CD4-positive, alpha-beta T cell treated with Interleukin-4 for 4 hours (primary cell): ENCODE results near the gene XPNPEP2.

Experiments used
- DNase-seq: peaks from one replicate; pipeline ENCODE4 v3.0.0-alpha.2; 2020

XPNPEP2 gene

GRCh38 chrX:129804806-129805205 is 66.0 kb downstream of the XPNPEP2 start:
- DNase-seq, result no peak

GRCh38 chrX:129808158-129808828 is 69.5 kb downstream of the XPNPEP2 start:
- DNase-seq, result no peak

DNA sequence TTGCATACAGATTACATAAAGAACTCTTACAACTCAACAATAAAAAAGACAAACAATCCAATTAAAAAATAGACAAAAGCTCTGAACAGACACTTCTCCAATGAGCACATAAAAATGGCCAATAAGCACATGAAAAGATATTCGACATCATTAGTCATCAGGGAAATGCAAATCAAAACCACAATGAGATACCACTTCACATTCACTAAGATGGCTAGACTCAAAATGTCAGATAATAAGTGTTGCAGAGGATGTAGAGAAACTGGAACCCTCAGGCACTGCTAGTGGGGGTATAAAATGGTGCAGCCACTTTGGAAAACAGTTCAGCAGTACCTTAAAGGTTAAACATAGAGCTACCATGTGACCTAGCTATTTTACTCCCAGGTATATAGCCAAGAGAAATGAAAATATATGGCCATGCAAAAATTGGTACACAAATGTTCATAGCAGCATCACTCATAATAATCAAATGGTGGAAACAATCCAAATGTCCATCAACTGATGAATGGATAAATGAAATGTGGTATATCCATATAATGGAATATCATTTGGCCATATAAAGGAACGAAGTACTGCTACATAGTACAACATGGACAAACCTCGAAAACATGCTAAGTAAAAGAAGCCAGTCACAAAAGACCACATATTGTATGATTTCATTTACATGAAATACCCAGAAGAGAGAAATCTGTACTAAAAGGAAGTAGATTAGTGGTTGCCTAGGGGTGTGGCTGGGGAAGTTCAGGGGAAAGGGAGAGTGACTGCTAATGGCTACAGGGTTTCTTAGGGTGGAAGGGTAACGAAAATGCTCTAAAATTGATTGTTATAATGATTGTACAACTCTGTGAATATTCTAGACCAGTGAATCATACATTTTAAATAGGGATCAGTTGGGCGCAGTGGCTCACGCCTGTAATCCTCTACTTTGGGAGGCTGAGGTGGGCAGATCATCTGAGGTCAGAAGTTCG is 70.3 kb downstream of the XPNPEP2 start:
- DNase-seq, result peak; percentile 27

GRCh38 chrX:129813662-129814368 is 75.0 kb downstream of the XPNPEP2 start:
- no peak for DNase-seq

DNA sequence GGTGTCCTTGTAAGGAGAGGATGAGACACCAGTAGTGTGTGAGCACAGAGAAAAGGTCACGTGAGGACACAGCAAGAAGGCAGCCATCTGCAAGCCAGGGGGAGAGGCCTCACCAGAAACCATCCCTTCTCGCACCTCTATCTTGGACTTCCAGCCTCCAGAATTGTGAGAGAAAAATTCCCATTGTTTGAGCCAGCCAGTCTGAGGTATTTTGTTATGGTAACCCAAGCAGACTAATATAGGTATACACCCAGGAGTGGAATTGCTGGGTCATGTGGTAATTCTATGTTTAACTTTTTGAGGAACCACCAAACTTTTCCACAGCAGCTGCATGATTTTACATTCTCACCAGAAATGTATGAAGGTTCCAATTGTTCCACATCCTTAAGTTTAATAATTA is 79.3 kb downstream of the XPNPEP2 start:
- DNase-seq, result no peak
